Germinal center (tissue), 1 donor: ENCODE measurements around the gene OR7D2.

ENCODE experiments used
- DNase-seq: peaks from one replicate; pipeline ENCODE4 v3.0.0; 2012; ENCODE audit warnings: mixed read lengths, low spot score

The OR7D2 gene

DNA sequence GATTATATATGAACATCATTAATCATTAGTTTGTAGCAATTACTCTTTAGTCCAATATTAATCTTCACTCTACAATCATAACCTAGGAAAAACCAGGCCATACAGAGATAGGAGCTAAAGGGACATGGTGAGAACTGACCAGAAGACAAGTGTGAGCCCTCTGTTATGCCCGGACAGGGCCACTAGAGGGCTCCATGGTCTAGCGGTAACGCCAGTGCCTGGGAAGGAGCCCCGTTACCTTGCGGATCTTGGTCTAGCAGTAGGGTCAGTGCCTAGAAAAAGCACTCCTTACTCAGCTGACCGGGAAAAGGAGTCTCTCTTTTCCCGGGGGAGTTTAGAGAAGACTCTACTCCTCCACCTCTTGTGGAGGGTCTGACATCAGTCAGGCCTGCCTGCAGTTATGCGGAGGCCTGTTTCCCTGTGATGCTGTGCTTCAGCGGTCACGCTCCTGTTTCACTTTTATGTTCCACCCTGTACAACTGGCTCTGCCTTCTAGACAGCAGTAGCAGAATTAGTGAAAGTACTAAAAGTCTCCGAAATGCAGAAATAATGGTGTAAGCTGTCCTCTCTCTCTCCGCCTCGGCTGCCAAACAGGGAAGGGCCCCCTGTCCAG, 26.8 kb downstream of the OR7D2 start:
- peak; percentile 42 for DNase-seq

DNA sequence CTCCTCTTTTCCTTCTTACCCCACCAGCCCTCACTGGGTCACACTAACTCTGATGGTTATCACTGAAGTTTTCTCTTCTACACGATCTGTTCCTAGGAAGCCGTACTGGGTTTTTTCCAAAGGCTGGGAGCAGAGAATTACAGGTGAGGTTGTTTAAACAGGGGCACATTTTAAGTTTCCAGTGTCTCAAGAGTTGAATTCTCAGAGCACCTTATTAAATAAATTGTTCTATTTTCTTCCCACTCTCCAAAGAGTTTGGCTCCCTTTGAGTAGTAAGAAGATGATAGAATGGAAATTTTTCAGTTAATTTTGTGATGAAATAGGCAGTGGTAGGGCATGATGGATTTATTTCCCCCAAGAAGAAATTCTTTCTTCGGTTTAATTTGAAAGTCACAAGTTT, 40.7 kb downstream of the OR7D2 start, which contains the start of gene OR7D4:
TSS of gene OR7D4 (minus strand) at position 101 of the 400 bp plus-strand sequence. CDS start 4,752 bp downstream, outside the sequence.
- DNase-seq: no peak
